ENCODE measurements around the gene UNC5B. TPM values are rescaled to one million over a fixed set of nuclear protein-coding genes. Genes with fewer than 3 reads are reported as not detected.

UNC5B gene
- total RNA-seq, 2 donors from 2014 or later, result 0.08 TPM; not detected in 1

DNA sequence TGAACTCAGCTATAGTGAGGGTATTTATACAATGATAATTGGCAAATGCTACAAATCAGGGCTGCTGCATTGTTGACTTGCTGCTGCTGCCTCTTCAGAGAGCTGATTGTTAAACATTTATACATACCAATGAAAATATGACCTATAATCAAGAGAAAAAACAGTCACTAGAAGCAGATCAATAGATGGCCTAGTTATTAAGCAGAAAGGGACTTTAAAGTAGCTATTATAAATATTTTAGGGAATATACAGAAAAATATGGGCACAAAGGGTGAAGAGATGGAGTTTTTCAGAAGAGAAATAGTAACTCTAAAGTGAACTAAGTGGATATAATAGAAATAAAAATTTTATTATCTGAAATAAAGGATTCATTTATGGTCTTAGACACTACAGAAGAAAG is 14.4 kb upstream of the UNC5B start:
- no peak for DNase-seq (ENCODE audit: low spot score)
- Mint-ChIP-seq H3K9me3 (no peaks in the 10 kb centered on the region), H3K27ac (no peak overlapping the region), H3K36me3 (peaks cover 11% of the 10 kb centered on the region), H3K4me3 (no peak overlapping the region), H3K27me3 (peaks cover 0 to 4% of the 10 kb centered on the region in 2 donors), H3K4me1 (ENCODE audit: low read depth in 2 of 2) (no peaks in the 10 kb centered on the region)
- no peak for ATAC-seq

DNA sequence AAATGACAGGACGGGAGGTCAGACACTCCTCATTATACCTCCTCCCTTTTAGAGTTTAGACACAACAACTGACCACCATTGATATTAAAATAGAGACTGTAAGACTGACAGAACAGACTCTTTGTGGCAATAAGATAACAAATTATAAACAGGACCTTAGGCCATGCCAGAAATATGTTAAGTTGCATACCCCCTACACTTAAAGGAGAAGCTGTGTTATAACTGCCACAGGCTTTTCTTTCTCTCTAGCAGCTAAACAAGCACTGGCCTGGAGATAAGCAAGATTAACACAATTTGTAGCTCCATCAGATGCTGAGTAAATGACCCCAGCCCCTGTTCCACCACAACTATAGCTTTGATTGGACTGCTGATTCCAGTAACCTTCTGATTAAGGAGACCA is 10.5 kb upstream of the UNC5B start:
- DNase-seq (ENCODE audit: low spot score), result no peak
- H3K27me3 Mint-ChIP-seq, result peaks cover 19 to 25% of the 10 kb centered on the region in 2 donors
- H3K27ac Mint-ChIP-seq, result no peak overlapping the region
- H3K9me3 Mint-ChIP-seq, result no peaks in the 10 kb centered on the region
- no peak overlapping the region for H3K4me3 Mint-ChIP-seq
- H3K4me1 Mint-ChIP-seq (ENCODE audit: low read depth in 2 of 2), result no peaks in the 10 kb centered on the region
- H3K36me3 Mint-ChIP-seq, result peaks cover 11% of the 10 kb centered on the region
- ATAC-seq, result no peak

DNA sequence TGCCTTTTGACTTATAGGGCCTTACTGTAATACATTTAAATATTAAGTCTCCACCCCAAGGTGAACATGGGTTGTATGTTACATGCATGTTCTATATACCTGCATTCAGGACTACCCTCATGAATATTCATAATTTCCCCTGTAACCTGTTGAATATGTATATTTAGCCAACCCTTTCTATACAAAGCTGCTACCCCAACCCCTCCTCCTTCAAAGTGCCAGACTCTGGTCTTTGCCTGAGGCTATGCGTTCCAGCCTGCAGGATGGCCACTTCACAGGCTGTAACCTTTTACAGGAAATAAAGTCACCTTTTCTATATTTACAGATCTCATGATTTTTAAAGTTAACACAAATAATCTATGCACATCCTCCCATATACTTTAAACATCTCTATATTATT is 10.1 kb upstream of the UNC5B start:
- Mint-ChIP-seq H3K4me3 (no peak overlapping the region), H3K27ac (no peak overlapping the region), H3K9me3 (no peaks in the 10 kb centered on the region), H3K27me3 (peaks cover 24 to 30% of the 10 kb centered on the region in 2 donors), H3K4me1 (ENCODE audit: low read depth in 2 of 2) (no peaks in the 10 kb centered on the region), H3K36me3 (peaks cover 11% of the 10 kb centered on the region)
- DNase-seq (ENCODE audit: low spot score) (no peak), ATAC-seq (no peak)

DNA sequence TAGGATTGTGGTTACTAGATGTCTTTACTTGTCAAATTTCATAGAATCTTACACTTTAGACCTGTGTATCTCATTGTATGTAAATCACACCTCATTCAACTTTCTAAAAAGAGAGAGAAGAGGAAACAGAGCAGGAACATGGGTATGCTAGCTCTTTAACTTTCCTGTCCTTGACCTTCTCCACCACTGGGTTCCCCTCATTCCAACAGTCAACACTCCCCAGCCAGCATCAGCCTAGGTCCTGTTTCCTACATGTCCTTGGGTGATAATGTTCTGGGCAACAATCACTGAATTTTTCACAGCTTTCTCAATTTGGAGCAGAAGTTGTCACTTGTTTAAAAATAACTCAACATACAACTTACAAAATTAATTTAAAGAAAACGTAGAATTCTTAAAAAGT is 9.2 kb upstream of the UNC5B start:
- ATAC-seq (no peak), DNase-seq (ENCODE audit: low spot score) (no peak)
- Mint-ChIP-seq H3K27ac (no peak overlapping the region), H3K27me3 (peaks cover 31 to 38% of the 10 kb centered on the region in 2 donors), H3K36me3 (peaks cover 8% of the 10 kb centered on the region), H3K4me1 (ENCODE audit: low read depth in 2 of 2) (no peaks in the 10 kb centered on the region), H3K9me3 (no peaks in the 10 kb centered on the region), H3K4me3 (no peak overlapping the region)

DNA sequence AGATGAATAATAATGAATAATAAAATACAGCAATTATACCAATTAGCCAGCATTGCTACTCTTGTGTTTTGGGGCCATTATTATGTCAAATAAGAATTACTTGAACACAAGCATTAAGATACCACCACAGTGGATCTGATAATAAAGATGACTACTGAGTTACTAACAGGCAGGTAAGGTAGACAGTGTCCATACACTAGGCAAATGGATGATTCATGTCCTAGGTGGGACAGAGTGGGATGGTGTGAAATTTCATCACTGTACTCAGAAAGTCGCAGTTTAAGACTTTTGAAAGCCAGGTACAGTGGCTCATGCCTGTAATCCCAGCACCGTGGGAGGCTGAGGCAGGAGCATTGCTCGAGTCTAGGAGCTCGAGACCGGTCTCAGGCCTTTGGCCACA is 8.7 kb upstream of the UNC5B start:
- no peaks in the 10 kb centered on the region for H3K4me1 Mint-ChIP-seq (ENCODE audit: low read depth in 2 of 2)
- H3K27ac Mint-ChIP-seq, result no peak overlapping the region
- DNase-seq (ENCODE audit: low spot score) (no peak), ATAC-seq (peak in 1 of 2 donors; percentile 7)
- H3K4me3 Mint-ChIP-seq, result no peak overlapping the region
- peaks cover 32 to 40% of the 10 kb centered on the region in 2 donors for H3K27me3 Mint-ChIP-seq
- H3K9me3 Mint-ChIP-seq, result no peaks in the 10 kb centered on the region
- H3K36me3 Mint-ChIP-seq, result peaks cover 2% of the 10 kb centered on the region

DNA sequence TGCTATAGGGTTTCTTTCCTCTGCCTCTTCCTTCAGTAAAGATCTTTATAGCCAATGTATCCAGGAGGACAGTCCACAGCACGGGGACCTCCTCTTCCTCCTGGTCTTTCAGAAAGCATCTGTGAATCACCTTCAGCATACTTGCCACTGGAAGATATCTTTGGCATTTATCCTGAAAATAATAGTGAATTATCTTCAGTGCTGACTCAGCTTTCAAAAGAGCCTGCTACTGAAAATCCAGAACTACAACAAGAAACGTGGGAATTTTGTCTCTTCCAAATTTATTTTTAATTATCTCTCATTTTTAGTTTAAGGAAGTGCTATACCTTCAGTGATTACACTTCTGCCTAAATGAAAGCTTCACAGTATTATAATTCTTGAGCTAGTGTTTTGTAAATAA is 7.6 kb upstream of the UNC5B start:
- DNase-seq (ENCODE audit: low spot score) (no peak), ATAC-seq (no peak)
- Mint-ChIP-seq H3K27ac (no peak overlapping the region), H3K27me3 (peaks cover 33 to 42% of the 10 kb centered on the region in 2 donors), H3K4me1 (ENCODE audit: low read depth in 2 of 2) (no peaks in the 10 kb centered on the region), H3K4me3 (no peak overlapping the region), H3K36me3 (no peaks in the 10 kb centered on the region), H3K9me3 (no peaks in the 10 kb centered on the region)

DNA sequence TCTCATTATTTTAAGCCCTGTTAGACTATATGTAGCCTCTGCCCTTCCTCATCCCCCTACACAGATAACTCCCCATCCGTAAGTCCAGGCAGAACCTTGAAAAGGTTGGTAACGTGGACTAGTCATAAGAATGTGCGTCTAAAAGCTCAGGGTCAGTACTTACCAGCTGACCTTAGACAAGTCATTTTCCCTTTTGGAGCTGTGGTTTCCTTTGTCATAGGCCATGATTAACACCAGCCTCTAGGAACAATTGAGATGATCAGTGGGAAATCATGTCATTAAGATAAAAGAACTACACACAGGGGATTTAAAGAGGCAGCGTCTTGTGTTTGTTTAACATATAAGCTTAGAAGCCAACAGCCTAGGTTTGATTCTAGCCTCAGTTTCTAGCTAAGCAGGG is 6.9 kb upstream of the UNC5B start:
- peaks cover 34 to 49% of the 10 kb centered on the region in 2 donors for H3K27me3 Mint-ChIP-seq
- H3K4me1 Mint-ChIP-seq (ENCODE audit: low read depth in 2 of 2), result no peaks in the 10 kb centered on the region

DNA sequence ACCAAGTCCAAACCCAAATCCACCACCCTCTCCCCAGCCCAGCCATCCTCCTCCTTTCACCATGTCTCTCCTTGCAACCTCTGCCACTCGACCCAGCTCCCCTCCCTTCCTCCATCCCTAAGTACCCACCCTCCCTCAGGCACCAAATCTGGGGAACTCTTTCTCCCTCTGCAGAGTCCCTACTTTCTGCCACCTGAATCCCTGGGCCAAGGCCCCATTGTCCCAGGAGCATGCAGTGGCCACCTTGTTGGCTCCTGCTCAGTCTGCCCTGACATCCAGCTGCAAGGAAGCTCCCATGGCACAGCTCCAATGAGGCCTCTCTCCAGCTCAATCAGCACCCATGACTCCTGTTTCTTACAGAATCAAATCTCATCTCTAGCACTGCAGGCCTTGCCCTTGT is 5.5 kb upstream of the UNC5B start:
- no peaks in the 10 kb centered on the region for H3K36me3 Mint-ChIP-seq
- H3K27me3 Mint-ChIP-seq, result peaks cover 47 to 63% of the 10 kb centered on the region in 2 donors
- peak in 1 of 2 donors; percentile 31 for ATAC-seq
- no peaks in the 10 kb centered on the region for H3K9me3 Mint-ChIP-seq
- DNase-seq (ENCODE audit: low spot score), result no peak
- H3K27ac Mint-ChIP-seq, result no peak overlapping the region
- peaks cover 0 to 4% of the 10 kb centered on the region in 2 donors for H3K4me1 Mint-ChIP-seq (ENCODE audit: low read depth in 2 of 2)
- no peak overlapping the region for H3K4me3 Mint-ChIP-seq

More for the DNA sequence above, 6.9 kb upstream of the UNC5B start:
- H3K9me3 Mint-ChIP-seq, result no peaks in the 10 kb centered on the region
- H3K4me3 Mint-ChIP-seq, result no peak overlapping the region
- ATAC-seq (no peak), DNase-seq (ENCODE audit: low spot score) (no peak)
- H3K36me3 Mint-ChIP-seq, result no peaks in the 10 kb centered on the region
- H3K27ac Mint-ChIP-seq, result no peak overlapping the region

DNA sequence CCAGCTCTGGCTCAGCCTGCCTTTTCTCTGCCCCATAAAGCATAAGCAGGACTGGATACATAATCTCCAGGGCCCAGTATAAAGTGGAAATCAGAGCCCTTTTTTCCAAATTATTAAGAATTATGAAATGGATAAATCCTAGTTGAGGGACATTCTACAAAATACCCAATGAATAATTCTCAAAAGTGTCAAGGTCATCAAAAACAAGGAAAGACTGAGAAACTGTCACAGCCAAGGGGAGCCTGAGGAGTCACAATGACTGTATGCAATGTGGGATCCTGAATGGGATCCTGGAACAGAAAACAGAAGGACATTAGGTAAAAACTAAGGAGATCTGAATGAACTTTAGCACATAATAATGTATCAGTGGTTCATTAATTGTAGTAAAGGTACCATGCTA is 4.8 kb upstream of the UNC5B start:
- no peaks in the 10 kb centered on the region for H3K9me3 Mint-ChIP-seq
- no peak overlapping the region for H3K27ac Mint-ChIP-seq
- H3K36me3 Mint-ChIP-seq, result no peaks in the 10 kb centered on the region
- H3K4me3 Mint-ChIP-seq, result no peak overlapping the region
- ATAC-seq, result no peak
- peaks cover 47 to 63% of the 10 kb centered on the region in 2 donors for H3K27me3 Mint-ChIP-seq
- DNase-seq (ENCODE audit: low spot score), result no peak
- H3K4me1 Mint-ChIP-seq (ENCODE audit: low read depth in 2 of 2), result peaks cover 0 to 4% of the 10 kb centered on the region in 2 donors

DNA sequence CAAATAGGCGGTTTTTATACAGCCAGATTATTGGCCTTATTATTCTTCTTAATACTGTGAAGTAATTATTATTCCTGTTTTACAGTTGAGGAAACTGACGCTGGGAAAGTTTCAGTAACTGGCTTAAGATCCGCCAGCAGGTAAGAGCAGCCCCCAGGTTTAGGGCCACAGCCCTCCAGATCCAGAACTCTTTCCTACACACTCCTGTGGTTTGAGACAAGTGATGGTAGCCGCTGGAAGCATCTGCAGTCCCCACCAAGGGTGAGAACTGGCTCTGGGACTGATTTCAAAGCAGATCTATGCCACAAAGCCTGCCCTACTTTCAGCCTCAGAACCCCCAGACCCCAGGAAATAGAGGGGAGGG is 3.0 kb upstream of the UNC5B start:
- ATAC-seq (no peak), DNase-seq (ENCODE audit: low spot score) (no peak)
- no peak overlapping the region for H3K4me3 Mint-ChIP-seq
- no peak overlapping the region for H3K27ac Mint-ChIP-seq
- H3K27me3 Mint-ChIP-seq, result peaks cover 49 to 64% of the 10 kb centered on the region in 2 donors
- H3K36me3 Mint-ChIP-seq, result no peaks in the 10 kb centered on the region
- no peaks in the 10 kb centered on the region for H3K9me3 Mint-ChIP-seq
- H3K4me1 Mint-ChIP-seq (ENCODE audit: low read depth in 2 of 2), result peaks cover 0 to 4% of the 10 kb centered on the region in 2 donors

DNA sequence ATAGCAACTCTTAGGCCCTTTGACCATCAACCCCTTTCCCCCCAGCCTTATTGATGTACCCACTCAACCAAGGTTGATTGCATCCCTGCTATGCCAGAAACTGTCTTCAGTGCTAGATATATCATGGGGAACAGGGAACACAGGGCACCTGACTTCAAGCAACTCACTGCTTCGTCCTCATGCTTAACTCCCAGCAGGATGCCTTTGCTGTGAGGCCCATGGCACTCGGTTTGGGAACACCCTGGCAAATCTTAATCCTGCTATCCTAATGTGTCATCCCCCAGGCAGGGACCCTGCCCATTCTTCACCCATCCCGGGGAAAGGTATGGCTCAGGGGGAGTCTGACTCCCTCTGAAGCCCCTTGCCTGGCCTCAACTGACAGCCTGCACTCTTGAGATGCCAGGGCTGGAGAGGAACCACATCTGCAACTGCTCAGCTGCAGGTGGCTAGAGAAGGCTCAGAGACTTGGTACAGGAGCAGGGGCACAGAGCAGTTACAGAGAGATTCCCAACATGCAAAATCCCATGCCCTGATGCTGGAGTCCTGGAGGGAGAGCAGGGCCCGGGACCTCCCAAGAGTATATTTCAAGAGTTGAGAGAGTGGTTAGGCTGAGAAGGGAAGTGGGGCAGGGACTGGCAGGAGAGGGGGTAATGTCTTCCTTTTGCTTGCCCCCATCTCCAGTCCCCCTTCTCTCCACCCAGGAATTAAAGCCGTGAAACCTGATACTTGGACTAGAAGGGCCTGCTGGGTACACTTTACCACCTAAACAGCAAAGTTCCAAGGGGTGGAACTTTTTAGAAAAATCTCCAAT is 2.4 kb upstream of the UNC5B start:
- no peaks in the 10 kb centered on the region for H3K36me3 Mint-ChIP-seq
- peaks cover 49 to 63% of the 10 kb centered on the region in 2 donors for H3K27me3 Mint-ChIP-seq
- no peak for ATAC-seq
- H3K9me3 Mint-ChIP-seq, result no peaks in the 10 kb centered on the region
- peaks cover 0 to 4% of the 10 kb centered on the region in 2 donors for H3K4me1 Mint-ChIP-seq (ENCODE audit: low read depth in 2 of 2)
- no peak overlapping the region for H3K27ac Mint-ChIP-seq
- no peak overlapping the region for H3K4me3 Mint-ChIP-seq
- DNase-seq (ENCODE audit: low spot score), result no peak

DNA sequence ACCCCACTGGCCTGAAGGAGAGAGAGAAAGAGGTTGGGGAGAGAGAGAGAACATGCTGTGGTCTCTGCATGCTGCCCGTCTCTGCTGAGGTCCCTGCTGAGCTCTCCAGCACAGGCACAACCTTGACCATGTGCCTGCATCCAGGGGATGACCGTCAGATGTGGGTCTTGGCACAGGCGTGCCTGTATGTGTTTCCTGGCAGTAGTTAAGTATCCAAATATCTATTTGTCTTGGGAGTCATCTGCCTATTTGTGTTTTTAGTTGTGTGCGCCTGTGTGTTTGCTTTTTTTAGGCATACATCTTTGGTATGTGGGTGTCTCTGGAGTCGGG is 1.9 kb upstream of the UNC5B start:
- no peak for DNase-seq (ENCODE audit: low spot score)
- Mint-ChIP-seq H3K36me3 (no peaks in the 10 kb centered on the region), H3K27me3 (peaks cover 48 to 60% of the 10 kb centered on the region in 2 donors), H3K27ac (no peak overlapping the region), H3K4me1 (ENCODE audit: low read depth in 2 of 2) (peaks cover 0 to 4% of the 10 kb centered on the region in 2 donors), H3K9me3 (no peaks in the 10 kb centered on the region), H3K4me3 (no peak overlapping the region)
- no peak for ATAC-seq

DNA sequence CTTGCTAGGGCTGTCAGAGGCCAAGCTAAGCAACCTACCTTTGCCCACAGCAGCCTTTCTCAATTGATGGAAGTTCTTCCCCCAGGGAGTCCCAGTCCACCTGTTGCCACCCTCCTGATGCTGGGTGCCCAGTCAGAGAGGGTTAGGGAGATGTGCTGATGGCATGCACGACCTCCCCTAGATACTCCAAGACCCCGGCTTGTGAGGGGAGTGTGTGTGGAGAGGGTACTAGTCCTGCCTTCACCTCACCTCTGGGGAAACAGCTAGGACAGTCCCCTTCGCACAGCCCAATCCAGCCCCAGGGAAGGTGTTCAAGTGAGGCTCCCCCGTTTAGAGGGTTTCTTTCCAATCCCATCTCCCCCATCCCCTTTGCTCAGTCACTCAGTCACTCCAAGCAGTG is 1.3 kb upstream of the UNC5B start:
- Mint-ChIP-seq H3K36me3 (no peaks in the 10 kb centered on the region), H3K27ac (no peak overlapping the region), H3K27me3 (peaks cover 49 to 60% of the 10 kb centered on the region in 2 donors), H3K9me3 (no peaks in the 10 kb centered on the region), H3K4me1 (ENCODE audit: low read depth in 2 of 2) (peaks cover 0 to 6% of the 10 kb centered on the region in 2 donors), H3K4me3 (no peak overlapping the region)
- DNase-seq (ENCODE audit: low spot score), result no peak
- no peak for ATAC-seq

DNA sequence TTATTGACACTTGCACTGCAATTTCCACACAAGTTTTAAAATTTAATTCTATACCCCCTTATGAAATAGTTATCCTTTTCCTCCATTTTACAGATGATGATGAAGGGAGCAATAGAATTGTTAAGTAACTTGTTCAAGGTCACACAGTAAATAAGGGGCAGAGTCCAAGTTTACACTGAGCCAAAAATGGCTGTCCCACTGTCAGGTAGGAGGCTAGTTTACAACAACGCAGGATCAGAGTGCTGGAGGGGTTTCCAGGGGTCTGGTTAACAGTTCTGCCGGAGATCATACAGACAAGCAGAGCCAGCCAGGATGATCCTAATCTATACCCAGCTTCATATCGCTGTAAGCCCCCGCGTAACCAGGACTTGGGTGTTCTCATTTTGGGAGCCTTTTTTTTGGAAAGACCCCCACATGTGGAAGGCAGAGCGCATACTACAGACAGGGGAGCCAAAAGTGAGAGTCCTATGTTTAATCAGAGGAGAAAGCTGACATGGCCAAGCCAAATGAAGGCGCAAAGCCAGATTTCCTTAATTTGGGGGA is 524 bp upstream of the UNC5B start:
- DNase-seq (ENCODE audit: low spot score), result no peak
- ATAC-seq, result no peak
- Mint-ChIP-seq H3K27me3 (peaks cover 44 to 58% of the 10 kb centered on the region in 2 donors), H3K4me3 (peak overlapping the region; percentile 57), H3K36me3 (no peaks in the 10 kb centered on the region), H3K27ac (no peak overlapping the region), H3K4me1 (ENCODE audit: low read depth in 2 of 2) (peaks cover 0 to 7% of the 10 kb centered on the region in 2 donors), H3K9me3 (no peaks in the 10 kb centered on the region)

All from natural killer cell treated with Interleukin-12 subunit alpha and Interleukin-12 subunit beta and Interleukin-15 and Interleukin-18, amount 100 ng/mL, for 72 hours (primary cell).